HepG2 (cell line): ENCODE measurements around the gene FNDC4. TPM values are rescaled to one million over a fixed set of nuclear protein-coding genes. Genes with fewer than 3 reads are reported as not detected.

ENCODE experiments used
- GATAD1 ChIP-seq: IDR thresholded peaks from 2 replicates; pipeline ENCODE4 v1.6.1; 2016; ENCODE audit warnings: missing genetic modification reagents, missing compliant biosample characterization
- HINFP ChIP-seq: sonication (generic); formaldehyde crosslinking; IDR thresholded peaks from 2 replicates; pipeline ENCODE4 v1.4.0; 2020; ENCODE audit warnings: low read depth, mild to moderate bottlenecking, missing genetic modification reagents
- MXD3 ChIP-seq: IDR thresholded peaks from 2 replicates; pipeline ENCODE4 v1.6.1; 2016; ENCODE audit warnings: mild to moderate bottlenecking, missing biosample characterization, missing genetic modification reagents
- MYC ChIP-seq: sonication (generic); formaldehyde crosslinking; IDR thresholded peaks from 2 replicates; pipeline ENCODE4 v1.9.0; 2021; ENCODE audit warnings: missing genetic modification reagents, borderline replicate concordance
- ZNF24 ChIP-seq: fragments of 450-650 bp; IDR thresholded peaks from 2 replicates; pipeline ENCODE4 v1.6.1; 2017; ENCODE audit warnings: antibody characterized with exemption, mild to moderate bottlenecking
- ZNF280B ChIP-seq: sonication (generic); formaldehyde crosslinking; IDR thresholded peaks from 2 replicates; pipeline ENCODE4 v1.5.0; 2020; ENCODE audit warnings: missing genetic modification reagents, mild to moderate bottlenecking, borderline replicate concordance
- ZNF292 ChIP-seq: sonication (generic); formaldehyde crosslinking; IDR thresholded peaks from 2 replicates; pipeline ENCODE4 v1.8.1; 2022; ENCODE audit warnings: mild to moderate bottlenecking, low read depth, missing genetic modification reagents, borderline replicate concordance
- ZNF333 ChIP-seq: sonication (generic); formaldehyde crosslinking; IDR thresholded peaks from 2 replicates; pipeline ENCODE4 v1.4.0; 2020; ENCODE audit warnings: mild to moderate bottlenecking, missing genetic modification reagents, borderline replicate concordance
- ZNF574 ChIP-seq: sonication (generic); formaldehyde crosslinking; IDR thresholded peaks from 2 replicates; pipeline ENCODE4 v1.4.0; 2020; ENCODE audit warnings: missing genetic modification reagents
- polyA plus RNA-seq, 8 experiments: library from polyadenylated mRNA; depleted of rRNA in 3 of 8; stranded (reverse) in 7 of 8; unstranded in 1 of 8; fragments of >200 nt; fragmentation: Illumina TruSeq in 4 of 8; extraction: Trizol in 4 of 8; gene quantifications; 2 replicates each; pipeline versions ENCODE4 v1.2.1 to v1.2.3, GENCODE V29; 2011 to 2016; ENCODE audit warnings: low read depth in 4 of 8, missing spikeins in 1 of 8, mixed read lengths in 1 of 8; ENCODE audit not compliant: insufficient read depth in 1 of 8
- total RNA-seq, 5 experiments: library from RNA; depleted of rRNA; stranded (reverse); fragments of >200 nt; fragmentation: Illumina TruSeq; extraction: Trizol; gene quantifications; 2 replicates each; pipeline ENCODE4 v1.2.3, GENCODE V29; 2016; ENCODE audit warnings: low read depth in 1 of 5
- TF ChIP-seq, protein P1 (sequence below), 2 experiments: fragments of 450-650 bp in 1 of 2; sonication (generic) in 1 of 2; formaldehyde crosslinking in 1 of 2; IDR thresholded peaks; 2 replicates each; pipeline versions ENCODE4 v1.6.1 to v1.8.0; 2016 to 2022; ENCODE audit warnings: antibody characterized with exemption in 1 of 2, mild to moderate bottlenecking in 1 of 2, missing genetic modification reagents in 1 of 2

The FNDC4 gene
- total and polyA plus RNA-seq, 2 of the 13 experiments (the other 11 are each of a cell fraction or from before 2014, with no cell fraction given) = 9.0 to 17.4 TPM

DNA sequence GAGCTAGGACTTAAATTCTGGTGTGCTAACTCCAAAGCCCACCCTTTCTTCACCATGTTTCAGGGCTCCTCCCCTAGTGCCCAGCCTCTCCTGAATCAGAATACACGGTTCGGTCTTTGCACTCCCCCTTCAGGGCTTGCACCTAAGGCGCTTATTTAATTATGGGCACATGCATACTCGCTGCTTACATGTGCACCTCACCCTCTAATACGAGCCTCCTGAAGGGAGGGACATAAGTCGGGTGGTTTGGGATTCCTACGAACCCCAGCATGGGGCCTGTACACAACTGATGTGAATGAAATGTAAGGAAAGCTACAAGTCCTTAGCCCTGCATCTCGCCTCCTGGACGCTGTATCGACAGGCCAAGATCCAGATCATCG, 5.9 kb downstream of the FNDC4 start (continued):
- no peak for TF ChIP-seq ZNF574
- no peak for TF ChIP-seq GATAD1 (CRISPR knock-in tag)
- no peak for TF ChIP-seq ZNF333 (CRISPR knock-in tag)
- TF ChIP-seq, protein P1, sequence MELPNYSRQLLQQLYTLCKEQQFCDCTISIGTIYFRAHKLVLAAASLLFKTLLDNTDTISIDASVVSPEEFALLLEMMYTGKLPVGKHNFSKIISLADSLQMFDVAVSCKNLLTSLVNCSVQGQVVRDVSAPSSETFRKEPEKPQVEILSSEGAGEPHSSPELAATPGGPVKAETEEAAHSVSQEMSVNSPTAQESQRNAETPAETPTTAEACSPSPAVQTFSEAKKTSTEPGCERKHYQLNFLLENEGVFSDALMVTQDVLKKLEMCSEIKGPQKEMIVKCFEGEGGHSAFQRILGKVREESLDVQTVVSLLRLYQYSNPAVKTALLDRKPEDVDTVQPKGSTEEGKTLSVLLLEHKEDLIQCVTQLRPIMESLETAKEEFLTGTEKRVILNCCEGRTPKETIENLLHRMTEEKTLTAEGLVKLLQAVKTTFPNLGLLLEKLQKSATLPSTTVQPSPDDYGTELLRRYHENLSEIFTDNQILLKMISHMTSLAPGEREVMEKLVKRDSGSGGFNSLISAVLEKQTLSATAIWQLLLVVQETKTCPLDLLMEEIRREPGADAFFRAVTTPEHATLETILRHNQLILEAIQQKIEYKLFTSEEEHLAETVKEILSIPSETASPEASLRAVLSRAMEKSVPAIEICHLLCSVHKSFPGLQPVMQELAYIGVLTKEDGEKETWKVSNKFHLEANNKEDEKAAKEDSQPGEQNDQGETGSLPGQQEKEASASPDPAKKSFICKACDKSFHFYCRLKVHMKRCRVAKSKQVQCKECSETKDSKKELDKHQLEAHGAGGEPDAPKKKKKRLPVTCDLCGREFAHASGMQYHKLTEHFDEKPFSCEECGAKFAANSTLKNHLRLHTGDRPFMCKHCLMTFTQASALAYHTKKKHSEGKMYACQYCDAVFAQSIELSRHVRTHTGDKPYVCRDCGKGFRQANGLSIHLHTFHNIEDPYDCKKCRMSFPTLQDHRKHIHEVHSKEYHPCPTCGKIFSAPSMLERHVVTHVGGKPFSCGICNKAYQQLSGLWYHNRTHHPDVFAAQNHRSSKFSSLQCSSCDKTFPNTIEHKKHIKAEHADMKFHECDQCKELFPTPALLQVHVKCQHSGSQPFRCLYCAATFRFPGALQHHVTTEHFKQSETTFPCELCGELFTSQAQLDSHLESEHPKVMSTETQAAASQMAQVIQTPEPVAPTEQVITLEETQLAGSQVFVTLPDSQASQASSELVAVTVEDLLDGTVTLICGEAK (IDR thresholded peaks at IDR 0.05) = no peak
- TF ChIP-seq, protein P1 (CRISPR knock-in tag; IDR thresholded peaks at IDR 0.05) = no peak
- TF ChIP-seq HINFP = no peak
- no peak for TF ChIP-seq ZNF24
- TF ChIP-seq MXD3 (CRISPR knock-in tag) = no peak
- TF ChIP-seq ZNF292 = no peak
- no peak for TF ChIP-seq MYC (CRISPR knock-in tag)
- no peak for TF ChIP-seq ZNF280B
